Glomerular endothelial cell (primary cell): ENCODE results near the gene ATP11A. TPM values are rescaled to one million over a fixed set of nuclear protein-coding genes. Genes with fewer than 3 reads are reported as not detected.
"Not testable (repeated sequence)": the region's sequence is repeated elsewhere in the genome, so short reads cannot be mapped to it uniquely, and the experiment has no call there.

Experiments used
- DNase-seq: peaks from one replicate; pipeline ENCODE4 v3.0.0-alpha.2; 2011; ENCODE audit warnings: low read depth, low spot score; ENCODE audit errors: extremely low read depth
- total RNA-seq: library from RNA; depleted of rRNA; stranded (reverse); fragments of >200 nt; gene quantifications from 2 replicates; pipeline ENCODE4 v1.2.3, GENCODE V29; 2015

Gene ATP11A
- total RNA-seq, 1 donor from 2014 or later: 62.1 TPM

DNA sequence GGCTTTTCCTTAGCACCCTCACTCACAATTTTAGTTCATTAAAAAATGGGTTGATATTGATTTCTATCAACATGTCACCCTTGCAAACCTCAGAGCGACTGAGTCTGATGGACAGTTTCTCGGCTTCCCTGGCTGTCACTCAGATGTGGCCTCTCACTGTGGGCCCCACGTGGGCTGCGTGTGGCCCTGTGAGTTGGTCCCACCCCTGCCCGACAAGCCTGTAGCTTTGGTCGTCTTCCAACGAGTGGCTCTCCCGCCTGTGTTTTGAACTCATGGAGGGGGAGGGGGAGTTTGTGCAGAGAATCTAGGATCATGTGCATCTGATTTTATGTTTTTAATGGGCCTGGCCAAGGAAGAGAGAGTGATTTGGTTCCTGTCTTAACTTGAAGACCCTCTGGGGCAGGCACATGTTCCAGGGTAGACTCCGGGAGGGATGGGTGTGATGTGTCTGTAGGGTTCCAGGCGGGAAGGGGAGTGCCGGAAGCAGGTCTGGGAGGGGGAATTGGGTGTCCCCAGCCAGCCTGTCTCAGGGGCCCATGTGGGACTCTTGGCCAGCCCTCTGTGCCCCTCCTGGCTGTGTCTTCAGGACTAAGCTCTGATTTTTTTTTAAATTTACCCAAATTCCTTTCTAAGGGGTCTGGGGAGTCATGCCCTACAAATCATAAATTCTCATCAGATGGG is 18.9 kb downstream of the ATP11A start:
- no peak for DNase-seq

GRCh38 chr13:112709316-112709715 is 19.5 kb downstream of the ATP11A start:
- DNase-seq: not testable (repeated sequence)

GRCh38 chr13:112709825-112710783 is 20.3 kb downstream of the ATP11A start:
- no peak for DNase-seq

- DNase-seq: no peak
These were observed 21.2 kb downstream of the ATP11A start for GRCh38 chr13:112710855-112711527.

GRCh38 chr13:112711528-112712265 is 21.9 kb downstream of the ATP11A start:
- peak; percentile 97 for DNase-seq

GRCh38 chr13:112712451-112713207 is 22.8 kb downstream of the ATP11A start:
- DNase-seq: no peak

GRCh38 chr13:112713517-112714253 is 23.8 kb downstream of the ATP11A start:
- DNase-seq: no peak

DNA sequence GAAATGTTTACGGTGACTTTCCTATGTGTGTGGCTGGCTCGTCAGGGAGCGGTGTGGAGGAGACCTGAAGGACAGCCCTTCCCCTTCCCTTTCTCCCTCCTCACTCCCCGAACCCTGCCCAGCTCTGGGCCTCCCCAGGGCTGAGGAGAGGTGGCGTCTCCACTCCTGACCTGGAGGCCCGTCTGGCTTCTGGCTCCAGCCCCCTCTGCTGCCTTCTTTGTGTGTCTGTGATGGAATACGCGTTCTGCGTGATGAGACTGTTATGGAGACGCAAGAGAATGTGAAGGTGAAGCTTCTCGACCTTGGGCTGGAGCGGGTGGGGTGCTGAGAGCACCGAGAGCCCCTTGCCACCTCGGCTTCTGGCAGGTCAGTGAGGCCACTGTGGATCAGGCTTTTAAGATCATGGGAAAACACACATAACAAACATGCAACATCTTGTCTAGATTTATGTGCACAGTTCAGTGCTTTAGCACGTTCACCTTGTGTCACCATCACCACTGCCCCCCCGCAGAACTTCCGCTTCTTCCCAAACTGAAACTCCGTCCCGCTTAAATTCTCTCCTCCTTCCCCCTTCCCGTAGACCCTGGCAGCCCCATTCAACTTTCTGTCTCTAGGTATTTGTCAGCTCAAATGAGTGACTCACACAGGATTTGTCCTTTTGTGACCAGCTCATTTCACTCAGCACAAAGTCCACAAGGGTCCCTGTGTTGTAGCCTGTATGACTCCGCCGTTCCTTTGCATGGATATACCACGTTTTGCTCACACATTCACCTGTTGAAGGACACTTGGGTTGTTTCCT is 24.7 kb downstream of the ATP11A start:
- no peak for DNase-seq

DNA sequence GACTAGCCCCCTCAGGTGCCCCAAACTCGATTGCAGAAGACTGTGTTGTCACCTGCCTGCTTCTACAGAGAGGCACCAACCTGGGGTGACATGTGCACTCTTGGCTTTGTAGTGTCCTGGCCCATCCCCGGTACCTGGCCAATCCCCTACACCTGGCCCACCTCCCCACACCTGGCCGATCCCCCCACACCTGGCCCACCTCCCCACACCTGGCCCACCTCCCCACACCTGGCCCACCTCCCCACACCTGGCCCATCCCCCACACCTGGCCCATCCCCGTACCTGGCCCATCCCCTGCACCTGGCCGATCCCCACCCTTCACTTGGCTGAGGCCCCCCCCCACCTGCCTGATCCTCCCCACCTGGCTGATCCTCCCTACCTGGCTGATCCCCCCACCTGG is 25.4 kb downstream of the ATP11A start:
- DNase-seq: no peak

GRCh38 chr13:112715715-112716460 is 26.1 kb downstream of the ATP11A start:
- DNase-seq: no peak

- DNase-seq: no peak
These were observed 26.6 kb downstream of the ATP11A start for GRCh38 chr13:112716461-112716820.

- no peak for DNase-seq
These were observed 27.1 kb downstream of the ATP11A start for GRCh38 chr13:112716841-112717520.

DNA sequence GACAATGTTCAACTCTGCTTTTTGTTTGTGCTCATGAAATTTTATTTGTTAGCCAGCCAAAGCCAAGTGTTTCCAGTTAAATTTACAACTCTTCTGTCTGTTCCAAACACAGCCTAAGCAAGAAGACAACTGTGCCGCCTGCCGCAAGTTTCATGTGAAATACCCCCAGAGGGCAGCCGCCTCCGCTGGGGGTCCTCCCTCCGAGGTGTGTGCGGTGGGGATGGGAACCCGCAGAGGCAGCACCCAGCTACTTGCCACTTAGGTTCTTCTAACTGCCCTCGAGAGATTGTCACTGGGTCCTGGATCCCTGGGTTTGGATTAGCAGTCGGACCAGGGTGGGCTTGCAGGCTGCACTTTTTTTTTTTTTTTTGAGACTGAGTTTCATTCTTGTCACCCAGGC is 28.5 kb downstream of the ATP11A start:
- no peak for DNase-seq

- peak; percentile 68 for DNase-seq
These were observed 29.2 kb downstream of the ATP11A start for GRCh38 chr13:112719016-112719415.

GRCh38 chr13:112719556-112719955 is 29.7 kb downstream of the ATP11A start:
- DNase-seq: no peak

GRCh38 chr13:112720251-112720650 is 30.4 kb downstream of the ATP11A start:
- no peak for DNase-seq

GRCh38 chr13:112720814-112721197 is 31.0 kb downstream of the ATP11A start:
- no peak for DNase-seq
